A673 (cell line): ENCODE data around the gene DPEP3. TPM values are rescaled to one million over a fixed set of nuclear protein-coding genes. Genes with fewer than 3 reads are reported as not detected.

Experiments
- BruUV-seq: library from RNA; stranded (reverse); fragments of 400-500 nt; replicated peaks from 2 replicates; lab custom pipeline; 2021; lab: Mats Ljungman, UMichigan
- CTCF ChIA-PET: fragments of 300-600 bp; sonication (Branson Sonifier 250); formaldehyde crosslinking; loops from one replicate; lab custom pipeline; 2022; ENCODE audit warnings: antibody characterized with exemption; lab: Charles Lee
- POLR2A ChIA-PET: fragments of 300-600 bp; sonication (Branson Sonifier 250); formaldehyde crosslinking; loops from one replicate; lab custom pipeline; 2022; ENCODE audit warnings: antibody characterized with exemption; ENCODE audit not compliant: low non-redundant PET; lab: Charles Lee
- DNase-seq: peaks from one replicate; pipeline ENCODE4 v3.0.0-alpha.2; 2015; ENCODE audit warnings: low spot score
- H3K27ac ChIP-seq: fragments of 200-600 bp; sonication (generic); 2 replicates; pipeline ENCODE4 v1.5.1; 2016; ENCODE audit warnings: mixed run types, low read depth, mild to moderate bottlenecking, mixed read lengths, antibody characterized with exemption, low read length; ENCODE audit not compliant: poor library complexity, severe bottlenecking
- H3K27me3 ChIP-seq: fragments of 200-600 bp; sonication (generic); replicated peaks from 2 replicates; pipeline ENCODE4 v1.6.1; 2017; ENCODE audit warnings: mixed run types, low read depth, mild to moderate bottlenecking, mixed read lengths, antibody characterized with exemption, low read length; ENCODE audit not compliant: insufficient read depth, poor library complexity
- H3K36me3 ChIP-seq: fragments of 200-600 bp; sonication (generic); 2 replicates; pipeline ENCODE4 v1.6.1; 2016; ENCODE audit warnings: mixed run types, mild to moderate bottlenecking, mixed read lengths, antibody characterized with exemption, low read length; ENCODE audit not compliant: insufficient read depth, poor library complexity, severe bottlenecking
- H3K4me1 ChIP-seq: fragments of 200-600 bp; sonication (generic); 2 replicates; pipeline ENCODE4 v1.6.1; 2017; ENCODE audit warnings: mixed run types, mild to moderate bottlenecking, mixed read lengths, antibody characterized with exemption, low read length; ENCODE audit not compliant: insufficient read depth, poor library complexity, severe bottlenecking
- H3K4me3 ChIP-seq: fragments of 200-600 bp; sonication (generic); 2 replicates; pipeline ENCODE4 v1.5.1; 2016; ENCODE audit warnings: low read depth, mixed run types, mild to moderate bottlenecking, mixed read lengths, low read length; ENCODE audit not compliant: poor library complexity, severe bottlenecking
- H3K9me3 ChIP-seq: fragments of 200-600 bp; sonication (generic); 2 replicates; pipeline ENCODE4 v1.6.1; 2016; ENCODE audit warnings: mixed run types, low read depth, mild to moderate bottlenecking, mixed read lengths, antibody characterized with exemption, low read length; ENCODE audit not compliant: poor library complexity, severe bottlenecking
- EZH2 ChIP-seq: fragments of 200-600 bp; sonication (generic); IDR thresholded peaks from 2 replicates; pipeline ENCODE4 v1.6.1; 2017; ENCODE audit warnings: borderline replicate concordance, low read depth, mild to moderate bottlenecking, mixed read lengths, antibody characterized with exemption, low read length; ENCODE audit not compliant: poor library complexity, severe bottlenecking
- intact Hi-C: fragments of 100-400 bp; cut with micrococcal nuclease; formaldehyde crosslinking; loops from one replicate; pipeline ENCODE4 v1.10.0; 2022; ENCODE audit not compliant: unreplicated experiment
- total RNA-seq: library from RNA; stranded (reverse); gene quantifications from 2 replicates; pipeline ENCODE4 v1.2.3, GENCODE V29; 2021
- TF ChIP-seq, protein P1 (sequence below): fragments of 300-800, 200-600 bp; sonication (generic); conservative IDR thresholded peaks from 2 replicates; pipeline ENCODE4 v1.5.1; 2017; ENCODE audit warnings: low read depth, mild to moderate bottlenecking, antibody characterized with exemption, low read length, moderate library complexity, mixed read lengths

The DPEP3 gene
- total RNA-seq, 1 experiment from 2014 or later, result not detected

- intact Hi-C loops, result no loop called here
- no peak for TF ChIP-seq EZH2
- TF ChIP-seq, protein P1, sequence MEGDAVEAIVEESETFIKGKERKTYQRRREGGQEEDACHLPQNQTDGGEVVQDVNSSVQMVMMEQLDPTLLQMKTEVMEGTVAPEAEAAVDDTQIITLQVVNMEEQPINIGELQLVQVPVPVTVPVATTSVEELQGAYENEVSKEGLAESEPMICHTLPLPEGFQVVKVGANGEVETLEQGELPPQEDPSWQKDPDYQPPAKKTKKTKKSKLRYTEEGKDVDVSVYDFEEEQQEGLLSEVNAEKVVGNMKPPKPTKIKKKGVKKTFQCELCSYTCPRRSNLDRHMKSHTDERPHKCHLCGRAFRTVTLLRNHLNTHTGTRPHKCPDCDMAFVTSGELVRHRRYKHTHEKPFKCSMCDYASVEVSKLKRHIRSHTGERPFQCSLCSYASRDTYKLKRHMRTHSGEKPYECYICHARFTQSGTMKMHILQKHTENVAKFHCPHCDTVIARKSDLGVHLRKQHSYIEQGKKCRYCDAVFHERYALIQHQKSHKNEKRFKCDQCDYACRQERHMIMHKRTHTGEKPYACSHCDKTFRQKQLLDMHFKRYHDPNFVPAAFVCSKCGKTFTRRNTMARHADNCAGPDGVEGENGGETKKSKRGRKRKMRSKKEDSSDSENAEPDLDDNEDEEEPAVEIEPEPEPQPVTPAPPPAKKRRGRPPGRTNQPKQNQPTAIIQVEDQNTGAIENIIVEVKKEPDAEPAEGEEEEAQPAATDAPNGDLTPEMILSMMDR, result no peak
- ChIA-PET CTCF (interaction anchor here (0.5 kb wide), 1 partner anchor 113 kb away, joined by 12 read pairs; no protein-coding TSS in a partner anchor), POLR2A (interaction anchor here (0.7 kb wide), 1 partner anchor 402 kb away, joined by 4 read pairs; no protein-coding TSS in a partner anchor)
- H3K9me3 ChIP-seq, result no peaks in the 10 kb centered on the region
- no peak for DNase-seq
- no peaks in the 10 kb centered on the region for H3K27me3 ChIP-seq
- peaks cover 16% of the 10 kb centered on the region for H3K4me1 ChIP-seq
- no peak overlapping the region for H3K4me3 ChIP-seq
- no peak overlapping the region for H3K27ac ChIP-seq
- BruUV-seq, result no TSS peak
- H3K36me3 ChIP-seq, result peaks cover 15% of the 10 kb centered on the region
Observed at GRCh38 chr16:67932462-67932840, 47.8 kb downstream of the DPEP3 start.

DNA sequence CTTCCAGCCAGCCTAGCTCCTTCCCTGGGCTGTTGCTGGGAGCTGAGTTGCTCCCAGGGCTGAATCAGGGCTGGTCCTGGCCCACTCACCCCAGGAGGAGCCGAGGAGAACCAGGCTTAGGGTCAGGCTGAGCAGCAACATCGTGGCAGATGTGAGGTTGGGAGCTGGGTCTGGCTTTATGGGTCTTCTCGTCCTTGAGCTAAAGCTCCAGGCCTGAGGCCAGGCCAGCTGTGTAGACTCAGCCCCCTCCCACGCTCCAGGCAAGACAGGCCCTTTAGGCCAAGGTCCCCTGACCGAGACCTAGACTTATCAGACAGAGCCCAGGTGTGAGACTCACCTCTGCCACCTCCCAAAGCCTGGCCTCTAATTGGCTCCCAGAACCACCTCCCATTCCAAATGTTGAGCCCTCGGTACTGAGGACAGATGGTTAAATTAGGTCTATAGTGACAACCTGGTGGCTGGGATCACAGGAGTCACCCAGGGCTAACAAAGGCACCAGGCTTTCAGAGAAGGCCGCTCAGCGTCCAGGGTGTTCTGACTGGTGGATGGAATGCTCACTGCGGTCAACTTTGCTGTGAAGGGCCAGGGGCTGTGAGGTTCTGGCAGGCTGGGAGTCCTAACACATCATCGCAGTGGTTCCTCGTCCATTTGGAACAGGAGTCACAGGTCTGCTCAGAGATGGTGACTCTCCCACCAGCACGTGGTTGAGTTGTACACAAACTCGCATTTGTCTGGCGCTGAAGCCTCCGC is 48.4 kb downstream of the DPEP3 start, which contains the start of gene CTRL:
Gene CTRL (minus strand): TSS at position 151 of the 750 bp plus-strand sequence. CDS start 10 bp downstream, at position 141.
- peaks cover 15% of the 10 kb centered on the region for H3K36me3 ChIP-seq

DNA sequence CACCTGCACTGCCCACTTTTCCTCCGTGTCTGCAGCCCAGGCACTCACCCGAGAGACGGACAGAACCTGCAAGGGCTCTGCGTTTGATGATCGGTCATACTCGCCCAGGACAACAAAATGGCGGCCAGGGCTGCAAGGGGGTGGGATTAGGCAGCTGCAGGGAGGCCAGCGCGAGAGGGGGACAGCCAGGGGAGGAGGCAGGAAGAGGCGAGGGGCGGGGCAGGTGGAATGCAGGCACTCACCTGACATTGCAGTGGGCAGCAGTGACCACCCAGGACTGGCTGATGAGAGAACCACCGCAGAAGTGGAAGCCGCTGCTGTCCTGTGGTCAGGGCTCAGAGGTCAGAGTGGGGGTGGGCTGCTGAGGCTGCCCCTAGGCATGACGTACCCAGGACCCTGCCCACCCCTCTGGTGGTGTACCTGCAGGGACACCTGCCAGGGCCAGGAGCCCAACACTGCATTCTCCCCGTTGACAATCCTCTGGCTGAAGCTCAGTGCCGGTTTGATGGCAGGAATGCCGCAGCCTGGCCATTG is 49.6 kb downstream of the DPEP3 start:
- TF ChIP-seq, protein P1, result no peak
- no peak for TF ChIP-seq EZH2
- peaks cover 15% of the 10 kb centered on the region for H3K36me3 ChIP-seq
- intact Hi-C loops, result no loop called here
- POLR2A ChIA-PET, result no interaction called here
- no peak overlapping the region for H3K27ac ChIP-seq
- no peaks in the 10 kb centered on the region for H3K9me3 ChIP-seq
- BruUV-seq, result no TSS peak
- CTCF ChIA-PET, result interaction anchor here (2.6 kb wide), 1 partner anchor 46 kb away, joined by 7 read pairs; the partner anchor contains the start of gene NRN1L
- no peak for DNase-seq
- no peaks in the 10 kb centered on the region for H3K27me3 ChIP-seq
- H3K4me1 ChIP-seq, result peaks cover 25% of the 10 kb centered on the region
- H3K4me3 ChIP-seq, result no peak overlapping the region

More for the DNA sequence above, 48.4 kb downstream of the DPEP3 start, which contains the start of gene CTRL:
- Histone ChIP-seq H3K27me3 (no peaks in the 10 kb centered on the region), H3K4me1 (peaks cover 14% of the 10 kb centered on the region), H3K27ac (no peak within 1 kb of the TSS), H3K9me3 (no peaks in the 10 kb centered on the region), H3K4me3 (no peak within 1 kb of the TSS)
- CTCF ChIA-PET, result interaction anchor here (0.5 to 2.6 kb wide), 2 partner anchors 47 to 112 kb away, joined by 7 to 12 read pairs; partner anchors contain the start of gene NRN1L
- intact Hi-C loops, result no loop called here
- no peak for DNase-seq
- no TSS peak for BruUV-seq
- TF ChIP-seq, protein P1, result no peak
- no peak for TF ChIP-seq EZH2
- POLR2A ChIA-PET, result no interaction called here
